Measurements from ENCODE around the gene CLDN7. TPM values are rescaled to one million over a fixed set of nuclear protein-coding genes. Genes with fewer than 3 reads are reported as not detected.

CLDN7 gene
- total RNA-seq, 1 donor from 2014 or later, result 200 TPM

DNA sequence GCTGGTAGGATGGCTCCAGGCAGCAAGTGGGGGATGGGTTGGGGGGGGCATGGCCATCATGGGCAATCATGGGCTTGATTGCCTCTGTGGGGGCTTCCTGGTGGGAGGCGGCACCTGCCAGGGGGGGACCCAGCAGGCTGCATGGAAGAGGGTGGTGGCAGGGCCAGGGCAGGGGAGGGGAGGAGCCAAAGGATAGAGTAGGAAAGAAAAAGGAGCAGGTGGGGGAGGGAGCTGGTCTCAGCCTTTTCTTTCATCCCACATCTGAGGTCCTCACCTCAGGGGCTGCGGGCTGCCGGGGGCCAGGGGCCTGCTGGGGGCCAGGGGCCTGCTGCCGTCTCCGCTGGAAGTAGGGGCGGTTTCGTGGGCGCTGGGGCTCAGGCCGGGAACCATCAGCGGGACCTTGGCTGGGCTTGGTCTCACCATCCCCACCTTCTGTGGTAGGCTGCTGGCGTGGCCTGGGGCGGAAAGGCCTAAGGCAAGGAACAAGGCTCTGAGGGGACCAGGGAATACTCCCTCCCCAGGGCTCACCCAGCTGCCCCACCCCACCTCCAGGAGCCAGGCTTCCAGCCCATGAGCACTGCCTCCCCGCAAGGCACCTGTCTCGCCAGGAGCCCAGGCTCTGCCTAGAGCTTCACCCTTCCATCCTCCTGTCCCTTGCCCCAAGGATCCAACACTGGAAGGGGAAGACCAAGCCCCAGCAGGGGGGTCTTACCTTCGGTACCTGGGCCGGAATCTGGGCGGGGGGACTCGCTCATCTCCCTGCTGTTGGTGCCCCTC lies 27.2 kb upstream of the CLDN7 start:
- DNase-seq (ENCODE audit: low read depth), result no peak
- no peak overlapping the region for H3K4me3 ChIP-seq (ENCODE audit: low read depth, low read length)
- TF ChIP-seq, protein P1, sequence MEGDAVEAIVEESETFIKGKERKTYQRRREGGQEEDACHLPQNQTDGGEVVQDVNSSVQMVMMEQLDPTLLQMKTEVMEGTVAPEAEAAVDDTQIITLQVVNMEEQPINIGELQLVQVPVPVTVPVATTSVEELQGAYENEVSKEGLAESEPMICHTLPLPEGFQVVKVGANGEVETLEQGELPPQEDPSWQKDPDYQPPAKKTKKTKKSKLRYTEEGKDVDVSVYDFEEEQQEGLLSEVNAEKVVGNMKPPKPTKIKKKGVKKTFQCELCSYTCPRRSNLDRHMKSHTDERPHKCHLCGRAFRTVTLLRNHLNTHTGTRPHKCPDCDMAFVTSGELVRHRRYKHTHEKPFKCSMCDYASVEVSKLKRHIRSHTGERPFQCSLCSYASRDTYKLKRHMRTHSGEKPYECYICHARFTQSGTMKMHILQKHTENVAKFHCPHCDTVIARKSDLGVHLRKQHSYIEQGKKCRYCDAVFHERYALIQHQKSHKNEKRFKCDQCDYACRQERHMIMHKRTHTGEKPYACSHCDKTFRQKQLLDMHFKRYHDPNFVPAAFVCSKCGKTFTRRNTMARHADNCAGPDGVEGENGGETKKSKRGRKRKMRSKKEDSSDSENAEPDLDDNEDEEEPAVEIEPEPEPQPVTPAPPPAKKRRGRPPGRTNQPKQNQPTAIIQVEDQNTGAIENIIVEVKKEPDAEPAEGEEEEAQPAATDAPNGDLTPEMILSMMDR (conservative IDR thresholded peaks at IDR 0.05; ENCODE audit: low read depth, low read length), result no peak

DNA sequence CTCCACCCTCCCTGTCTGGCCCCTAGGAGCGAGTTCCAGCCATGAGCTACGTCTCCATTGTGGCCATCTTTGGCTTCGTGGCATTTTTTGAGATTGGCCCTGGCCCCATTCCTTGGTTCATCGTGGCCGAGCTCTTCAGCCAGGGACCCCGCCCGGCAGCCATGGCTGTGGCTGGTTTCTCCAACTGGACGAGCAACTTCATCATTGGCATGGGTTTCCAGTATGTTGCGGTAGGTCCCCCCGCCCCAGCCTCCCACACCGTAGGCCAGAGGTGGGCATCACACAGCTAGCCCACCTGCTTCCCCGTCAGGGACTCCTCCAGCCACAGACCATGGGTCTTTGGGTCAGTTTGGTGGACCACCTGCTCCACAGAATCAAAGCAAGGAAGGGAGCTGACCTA lies 23.4 kb upstream of the CLDN7 start:
- TF ChIP-seq, protein P1 (conservative IDR thresholded peaks at IDR 0.05; ENCODE audit: low read depth, low read length), result no peak
- no peak overlapping the region for H3K4me3 ChIP-seq (ENCODE audit: low read depth, low read length)
- no peak for DNase-seq (ENCODE audit: low read depth)

DNA sequence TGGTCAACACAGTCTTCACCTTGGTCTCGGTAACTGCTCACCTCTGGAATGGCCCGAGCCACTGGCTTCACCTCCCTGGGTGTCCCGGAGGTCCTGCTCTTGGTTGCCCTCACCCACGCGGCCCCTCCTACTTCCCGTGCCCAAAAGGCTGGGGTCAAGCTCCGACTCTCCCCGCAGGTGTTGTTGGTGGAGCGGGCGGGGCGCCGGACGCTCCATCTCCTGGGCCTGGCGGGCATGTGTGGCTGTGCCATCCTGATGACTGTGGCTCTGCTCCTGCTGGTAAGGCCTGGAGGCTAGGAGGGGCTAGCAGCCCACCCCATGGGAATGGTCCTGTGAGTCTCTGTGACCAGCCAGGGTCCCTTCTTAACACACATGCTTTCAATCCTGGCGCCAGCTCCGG lies 22.6 kb upstream of the CLDN7 start:
- no peak for DNase-seq (ENCODE audit: low read depth)
- TF ChIP-seq, protein P1 (conservative IDR thresholded peaks at IDR 0.05; ENCODE audit: low read depth, low read length), result no peak
- H3K4me3 ChIP-seq (ENCODE audit: low read depth, low read length), result no peak overlapping the region

DNA sequence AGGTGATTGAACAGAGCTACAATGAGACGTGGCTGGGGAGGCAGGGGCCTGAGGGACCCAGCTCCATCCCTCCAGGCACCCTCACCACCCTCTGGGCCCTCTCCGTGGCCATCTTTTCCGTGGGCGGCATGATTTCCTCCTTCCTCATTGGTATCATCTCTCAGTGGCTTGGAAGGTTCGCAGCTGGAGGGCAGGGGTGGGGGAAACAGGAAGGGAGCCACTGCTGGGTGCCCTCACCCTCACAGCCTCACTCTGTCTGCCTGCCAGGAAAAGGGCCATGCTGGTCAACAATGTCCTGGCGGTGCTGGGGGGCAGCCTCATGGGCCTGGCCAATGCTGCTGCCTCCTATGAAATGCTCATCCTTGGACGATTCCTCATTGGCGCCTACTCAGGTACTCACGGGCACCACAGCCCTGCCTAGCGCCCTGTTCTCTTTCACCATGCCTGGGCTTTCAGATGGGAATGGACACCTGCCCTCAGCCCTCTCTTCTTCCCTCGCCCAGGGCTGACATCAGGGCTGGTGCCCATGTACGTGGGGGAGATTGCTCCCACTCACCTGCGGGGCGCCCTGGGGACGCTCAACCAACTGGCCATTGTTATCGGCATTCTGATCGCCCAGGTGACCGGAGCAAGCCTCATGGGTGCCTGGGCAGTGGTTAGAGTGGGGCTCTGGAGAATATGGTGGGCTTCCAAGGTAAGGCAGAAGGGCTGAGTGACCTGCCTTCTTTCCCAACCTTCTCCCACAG lies 21.4 kb upstream of the CLDN7 start:
- DNase-seq (ENCODE audit: low read depth), result no peak
- H3K4me3 ChIP-seq (ENCODE audit: low read depth, low read length), result no peak overlapping the region
- TF ChIP-seq, protein P1 (conservative IDR thresholded peaks at IDR 0.05; ENCODE audit: low read depth, low read length), result no peak

DNA sequence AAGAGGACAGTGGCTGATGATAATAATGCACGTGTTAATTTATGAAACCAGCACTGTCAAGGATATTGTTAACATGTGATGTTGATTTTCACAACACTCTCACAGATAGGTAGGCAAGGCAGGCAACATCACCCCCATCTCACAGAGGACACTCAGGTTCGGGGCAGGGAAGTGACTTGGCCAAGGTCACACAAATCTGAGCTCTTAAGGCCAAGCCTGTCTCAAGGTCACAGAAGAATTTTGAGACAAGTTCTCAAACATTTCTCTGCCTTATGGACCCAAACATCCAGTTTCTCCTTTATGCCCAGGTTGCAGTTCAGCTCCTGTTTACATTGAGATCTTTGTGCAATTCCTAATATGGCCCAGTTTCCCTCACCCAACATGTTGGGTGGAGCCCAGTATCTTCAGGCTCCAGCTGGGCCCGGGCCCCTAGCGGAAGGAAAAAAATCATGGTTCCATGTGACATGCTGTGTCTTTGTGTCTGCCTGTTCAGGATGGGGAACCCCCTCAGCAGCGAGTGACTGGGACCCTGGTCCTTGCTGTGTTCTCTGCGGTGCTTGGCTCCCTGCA lies 20.6 kb upstream of the CLDN7 start:
- TF ChIP-seq, protein P1 (conservative IDR thresholded peaks at IDR 0.05; ENCODE audit: low read depth, low read length), result no peak
- H3K4me3 ChIP-seq (ENCODE audit: low read depth, low read length), result no peak overlapping the region
- no peak for DNase-seq (ENCODE audit: low read depth)

DNA sequence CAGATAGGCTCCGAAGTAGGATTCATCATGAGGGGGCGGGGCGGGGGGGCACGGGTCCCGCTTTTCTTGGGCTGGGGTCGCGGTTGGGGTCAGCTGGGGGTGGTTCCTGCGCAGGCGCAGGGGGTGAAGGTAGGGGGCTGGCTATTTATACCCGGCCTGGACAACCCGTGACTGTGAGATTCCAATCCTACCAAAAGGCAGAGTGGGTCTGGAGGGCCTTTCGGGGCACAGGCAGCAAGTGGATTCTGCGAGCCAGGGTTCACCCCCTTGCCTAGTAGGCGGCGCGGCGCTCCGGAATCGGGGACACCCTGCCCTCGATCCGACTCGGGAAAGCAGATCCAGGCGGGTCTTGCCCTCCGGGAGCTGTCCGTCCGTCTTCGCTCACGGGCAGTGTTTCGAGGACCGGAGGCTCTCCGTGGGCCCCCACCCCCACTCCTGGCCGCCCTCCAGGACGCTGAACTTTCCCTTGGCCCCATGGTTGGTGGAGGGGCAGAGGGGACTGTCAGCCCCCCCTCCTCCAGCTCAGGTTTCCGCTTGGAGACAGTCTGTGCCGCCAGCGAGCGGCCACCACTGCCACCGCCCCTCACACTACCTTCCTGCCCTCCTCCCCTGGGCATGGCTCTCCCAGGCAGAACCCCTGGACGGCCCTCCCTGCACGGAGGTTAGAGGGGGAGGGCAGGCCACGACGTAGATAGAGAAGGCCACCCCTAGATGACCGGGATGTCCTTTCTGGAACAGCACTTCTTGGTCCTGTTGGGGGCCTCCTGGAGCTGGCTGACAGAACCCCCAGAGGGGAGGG lies 19.9 kb upstream of the CLDN7 start:
- peak overlapping the region; percentile 54 for H3K4me3 ChIP-seq (ENCODE audit: low read depth, low read length)
- DNase-seq (ENCODE audit: low read depth), result no peak
- TF ChIP-seq, protein P1 (conservative IDR thresholded peaks at IDR 0.05; ENCODE audit: low read depth, low read length), result no peak

All from epithelial cell of proximal tubule (primary cell).